NCI-H187 treated with DMSO at 0.1 percent for 48 hours (cell line): ENCODE results near the gene RAB30.
"Not testable (repeated sequence)": the region's sequence is repeated elsewhere in the genome, so short reads cannot be mapped to it uniquely, and the experiment has no call there.

Experiments used
- DNase-seq: peaks from one replicate; lab custom pipeline; 2025; lab: John Stamatoyannopoulos, UW

RAB30 gene

DNA sequence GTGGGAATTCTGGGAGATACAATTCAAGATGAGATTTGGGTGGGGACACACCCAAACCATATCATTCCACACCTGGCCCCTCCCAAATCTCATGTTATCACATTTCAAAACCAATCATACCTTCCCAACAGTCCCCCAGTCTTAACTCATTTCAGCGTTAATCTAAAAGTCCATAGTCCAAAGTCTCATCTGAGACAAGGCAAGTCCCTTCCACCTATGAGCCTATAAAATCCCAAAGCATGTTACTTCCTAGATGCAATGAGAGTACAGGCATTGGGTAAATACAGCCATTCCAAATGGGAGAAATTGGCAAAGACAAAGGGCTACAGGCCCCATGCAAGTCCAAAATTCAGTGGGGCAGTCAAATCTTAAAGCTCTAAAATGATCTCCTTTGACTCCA, 128.3 kb downstream of the RAB30 start:
- DNase-seq: not testable (repeated sequence)

DNA sequence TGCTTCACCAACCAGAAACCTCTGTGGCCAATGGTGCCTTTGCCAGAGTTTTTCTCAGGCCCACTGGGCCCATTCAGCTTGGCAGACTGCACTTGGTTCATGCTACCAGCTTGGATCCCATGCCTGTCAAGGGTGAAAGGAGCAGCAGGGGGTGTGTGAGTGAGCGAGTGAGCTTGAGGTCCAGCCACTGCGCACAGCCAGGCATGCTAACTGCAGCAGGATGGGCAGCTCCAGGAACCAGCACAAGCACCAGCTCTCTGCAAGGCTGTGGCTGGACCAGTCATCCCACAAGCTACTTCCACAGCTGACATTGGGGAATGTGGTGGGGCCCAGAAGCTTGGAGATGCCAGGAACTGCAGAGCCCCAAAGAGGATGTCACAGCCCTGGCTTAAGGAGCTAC, 129.3 kb downstream of the RAB30 start:
- no peak for DNase-seq

- DNase-seq: no peak
Observed at GRCh38 chr11:82939456-82939855, 132.2 kb downstream of the RAB30 start.

DNA sequence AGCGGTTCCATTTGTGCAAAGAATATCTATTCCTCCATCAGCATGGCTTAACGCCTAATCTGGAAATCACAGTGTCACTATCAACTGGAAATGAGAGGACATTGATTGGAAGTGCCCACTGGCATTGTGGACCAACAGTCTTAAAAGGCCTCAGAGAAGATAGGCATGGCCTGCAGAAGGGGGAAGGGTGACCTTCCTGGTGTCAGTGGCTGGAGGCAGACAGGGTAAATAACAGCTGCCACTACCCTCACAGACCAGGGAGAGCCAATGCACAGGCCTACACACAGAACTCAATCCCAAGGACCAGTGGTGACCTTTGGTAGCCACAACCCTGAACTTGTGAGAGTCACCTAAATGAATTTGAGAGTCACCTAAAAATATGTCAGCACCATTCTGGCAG, 134.1 kb downstream of the RAB30 start:
- DNase-seq: no peak

- no peak for DNase-seq
Observed at GRCh38 chr11:82936261-82936660, 135.4 kb downstream of the RAB30 start.

DNA sequence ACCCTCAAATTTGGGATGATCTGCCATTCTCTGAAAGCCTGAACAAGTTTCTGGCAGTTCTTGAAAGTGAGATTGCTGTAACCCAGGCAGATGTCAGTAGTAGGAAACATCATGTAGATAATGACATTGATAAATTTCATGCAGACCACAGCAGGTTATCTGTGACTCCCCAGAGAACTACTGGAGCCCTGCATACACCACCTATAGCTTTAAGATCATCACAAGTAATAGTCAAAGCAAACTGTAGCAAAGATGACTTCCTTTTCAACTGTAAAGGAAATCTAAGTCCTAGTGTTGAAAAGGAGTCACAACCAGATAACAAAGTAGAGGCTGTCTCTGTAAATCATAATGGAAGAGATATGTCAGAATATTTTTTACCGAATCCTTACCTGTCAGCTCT, 139.1 kb downstream of the RAB30 start:
- no peak for DNase-seq

GRCh38 chr11:82930734-82931133, 141.0 kb downstream of the RAB30 start:
- DNase-seq: no peak

- DNase-seq: no peak
Observed at GRCh38 chr11:82930229-82930628, 141.5 kb downstream of the RAB30 start.

DNA sequence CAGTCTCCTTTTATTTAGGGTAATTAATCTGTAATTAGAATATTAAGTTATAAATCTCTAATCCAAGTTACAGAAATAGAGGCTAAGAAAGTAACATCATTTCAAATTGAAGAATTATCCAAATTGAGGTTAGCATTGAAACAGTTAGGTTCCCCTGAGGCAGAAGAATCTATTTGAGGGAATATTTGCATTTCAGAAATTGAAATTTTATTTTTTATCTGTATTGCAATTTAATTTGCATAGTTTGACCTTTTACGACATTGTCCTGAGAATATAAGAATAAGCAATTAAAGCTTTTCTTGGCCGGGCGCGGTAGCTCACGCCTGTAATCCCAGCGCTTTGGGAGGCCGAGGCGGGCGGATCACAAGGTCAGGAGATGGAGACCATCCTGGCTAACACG, 142.6 kb downstream of the RAB30 start:
- no peak for DNase-seq

GRCh38 chr11:82927264-82927880, 144.3 kb downstream of the RAB30 start:
- DNase-seq: peak; percentile 19

DNA sequence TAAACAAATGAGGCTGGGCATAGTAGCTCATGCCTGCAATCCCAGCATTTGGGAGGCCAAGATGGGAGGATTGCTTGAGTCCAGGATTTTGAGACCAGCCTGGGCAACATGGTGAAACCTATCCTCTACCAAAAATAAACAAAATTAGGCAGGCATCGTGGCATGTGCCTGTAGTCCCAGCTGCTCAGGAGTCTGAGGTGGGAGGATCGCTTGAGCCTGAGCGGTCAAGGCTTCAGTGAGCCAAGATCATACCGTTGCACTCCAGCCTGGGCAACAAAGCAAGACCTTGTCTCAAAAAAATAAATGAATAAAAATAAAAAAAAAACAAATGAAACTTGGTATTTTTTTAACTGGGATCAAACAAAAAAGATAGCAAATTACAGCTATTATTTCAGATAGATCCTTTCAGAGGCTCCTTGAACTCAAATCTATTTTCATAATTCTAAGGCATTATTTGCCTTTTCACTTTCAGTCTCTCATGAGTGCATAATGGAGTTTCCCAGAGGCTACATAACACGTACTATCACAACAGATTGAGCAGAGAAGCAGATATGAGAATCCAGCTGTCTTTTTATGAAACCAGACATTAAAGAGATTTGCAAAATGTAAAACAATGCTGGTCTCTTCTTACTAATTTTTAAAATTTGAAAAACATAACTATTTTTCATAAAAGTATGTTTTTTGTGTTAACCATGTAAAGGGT, 147.0 kb downstream of the RAB30 start:
- no peak for DNase-seq
